Raji (cell line): ENCODE data around the gene KLK6.

Experiments used
- POLR2A ChIP-seq: IDR thresholded peaks from 2 replicates; pipeline ENCODE4 v1.6.1; 2011; ENCODE audit warnings: low read depth, low read length, control low read depth; ENCODE audit not compliant: insufficient read depth

Gene KLK6

GRCh38 chr19:50972795-50973376, 3.5 kb upstream of the KLK6 start:
- no peak for TF ChIP-seq POLR2A

DNA sequence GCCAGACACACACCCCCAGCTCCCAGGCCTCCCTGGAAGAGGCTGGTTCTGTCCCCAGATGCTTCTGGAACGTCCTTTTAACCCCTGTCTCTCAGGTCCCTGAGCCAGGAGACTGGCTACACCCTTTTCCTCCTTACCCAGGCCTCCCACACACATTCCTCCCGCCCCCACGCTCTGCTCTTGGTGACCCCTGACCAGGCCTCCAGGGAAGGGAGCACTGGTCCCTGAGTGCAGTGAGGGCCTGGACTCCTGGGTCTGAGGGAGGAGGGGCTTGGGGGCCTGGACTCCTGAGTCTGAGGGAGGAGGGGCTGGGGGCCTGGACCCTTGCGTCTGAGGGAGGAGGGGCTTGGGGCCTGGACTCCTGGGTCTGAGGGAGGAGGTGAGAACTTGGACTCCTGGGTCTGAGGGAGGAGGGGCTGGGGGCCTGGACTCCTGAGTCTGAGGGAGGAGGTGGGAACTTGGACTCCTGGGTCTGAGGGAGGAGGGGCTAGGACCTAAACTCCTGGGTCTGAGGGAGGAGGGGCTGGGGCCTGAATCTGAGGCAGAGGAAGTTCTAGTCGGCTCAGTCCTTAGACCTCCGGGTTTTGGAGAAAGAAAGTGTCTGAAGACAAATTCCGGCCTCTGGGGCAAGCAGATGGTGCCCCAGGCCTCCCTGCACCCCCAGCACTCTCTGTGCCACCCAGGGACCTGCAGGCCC, 527 bp downstream of the KLK6 start:
- TF ChIP-seq POLR2A, result no peak

DNA sequence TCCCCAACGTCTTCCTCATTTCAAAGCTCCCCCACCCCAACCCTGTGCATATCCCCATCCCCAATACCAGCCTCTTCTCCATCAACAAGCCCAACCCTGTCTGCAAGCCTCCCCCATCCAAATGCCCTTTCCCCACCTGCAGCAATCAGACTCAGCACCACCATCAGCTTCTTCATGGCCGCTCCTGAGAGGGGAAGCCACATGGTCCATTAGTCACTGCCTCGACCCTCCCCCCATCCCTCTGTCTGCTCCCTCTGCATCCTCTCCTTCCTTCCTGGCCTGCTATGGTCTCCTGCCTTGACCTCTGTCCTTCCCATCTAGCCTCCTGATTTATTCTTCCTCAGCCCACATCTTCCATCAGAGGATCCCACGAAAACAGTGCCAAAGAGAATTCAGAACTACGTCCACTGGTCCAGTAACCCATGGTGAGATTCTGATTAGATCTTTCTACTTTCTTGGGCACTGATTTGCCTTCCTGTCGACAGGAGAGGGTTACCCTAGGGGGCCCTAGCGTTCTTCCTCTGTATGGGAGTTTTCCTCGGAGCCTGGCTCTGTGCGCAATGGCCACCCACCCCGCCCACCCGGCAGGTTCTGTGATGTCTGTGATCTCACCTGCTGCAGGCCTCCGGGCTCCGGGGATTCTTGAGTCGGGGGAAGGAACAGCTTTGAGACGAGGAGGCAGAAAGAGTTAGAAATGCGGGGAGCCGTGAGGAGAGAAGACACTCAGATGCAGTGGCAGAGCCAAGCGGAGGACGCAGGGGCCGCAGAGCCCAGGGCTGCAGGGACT, 1.3 kb downstream of the KLK6 start:
- TF ChIP-seq POLR2A, result no peak

GRCh38 chr19:50964266-50964665, 5.1 kb downstream of the KLK6 start:
- TF ChIP-seq POLR2A, result no peak

DNA sequence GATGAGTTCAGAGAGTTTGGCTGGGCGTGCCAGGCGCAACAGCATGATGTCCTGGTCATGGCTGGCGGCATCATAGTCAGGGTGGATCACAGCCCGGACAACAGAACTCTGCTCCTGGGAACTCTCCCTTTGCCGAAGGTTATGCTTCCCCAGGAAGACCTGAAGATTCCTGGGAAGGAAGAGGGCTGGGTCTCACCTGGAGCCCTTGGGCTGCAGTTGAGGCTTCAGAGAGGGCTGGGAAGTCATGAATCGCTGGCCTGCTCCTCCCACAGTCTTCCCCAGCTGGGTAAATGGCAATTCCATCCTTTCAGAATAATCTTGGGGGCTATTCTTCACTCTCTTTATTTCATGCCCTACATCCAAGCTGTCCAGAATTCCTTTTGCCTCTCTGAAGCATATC, 6.0 kb downstream of the KLK6 start:
- no peak for TF ChIP-seq POLR2A

- no peak for TF ChIP-seq POLR2A
Observed at GRCh38 chr19:50962245-50962644, 7.1 kb downstream of the KLK6 start.

DNA sequence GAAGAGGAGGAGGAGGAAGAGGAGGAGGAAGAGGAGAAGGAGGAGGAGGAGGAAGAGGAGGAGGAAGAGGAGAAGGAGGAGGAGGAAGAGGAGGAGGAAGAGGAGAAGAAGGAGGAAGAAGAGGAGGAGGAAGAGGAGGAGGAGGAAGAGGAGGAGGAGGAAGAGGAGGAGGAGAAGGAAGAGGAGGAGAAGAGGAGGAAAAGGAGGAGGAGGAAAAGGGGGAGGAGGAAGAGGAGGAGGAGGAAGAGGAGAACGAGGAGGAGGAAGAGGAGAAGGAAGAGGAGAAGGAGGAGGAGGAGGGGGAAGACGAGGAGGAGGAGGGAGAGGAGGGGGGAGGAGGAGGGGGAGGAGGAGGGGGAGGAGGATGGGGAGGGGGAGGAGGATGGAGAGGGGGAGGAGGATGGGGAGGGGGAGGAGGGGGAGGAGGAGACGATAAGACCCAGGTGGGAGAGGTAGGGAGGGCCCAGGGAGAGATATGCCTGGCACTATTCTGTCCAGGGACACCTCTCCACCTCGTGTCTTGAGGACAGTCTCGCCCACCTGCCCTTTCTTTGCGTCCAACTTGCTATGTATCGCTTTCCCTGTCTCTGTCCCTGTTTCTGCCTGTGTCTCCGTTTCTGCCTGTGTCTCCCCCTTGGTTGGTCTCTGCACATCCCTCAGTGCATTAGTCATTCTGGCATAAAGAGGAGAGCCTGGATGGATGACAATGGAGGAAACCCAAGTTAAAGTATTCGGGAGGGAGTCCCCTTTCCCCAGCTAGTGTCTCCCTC, 9.5 kb downstream of the KLK6 start:
- TF ChIP-seq POLR2A, result no peak

GRCh38 chr19:50957587-50957986, 11.8 kb downstream of the KLK6 start:
- no peak for TF ChIP-seq POLR2A

DNA sequence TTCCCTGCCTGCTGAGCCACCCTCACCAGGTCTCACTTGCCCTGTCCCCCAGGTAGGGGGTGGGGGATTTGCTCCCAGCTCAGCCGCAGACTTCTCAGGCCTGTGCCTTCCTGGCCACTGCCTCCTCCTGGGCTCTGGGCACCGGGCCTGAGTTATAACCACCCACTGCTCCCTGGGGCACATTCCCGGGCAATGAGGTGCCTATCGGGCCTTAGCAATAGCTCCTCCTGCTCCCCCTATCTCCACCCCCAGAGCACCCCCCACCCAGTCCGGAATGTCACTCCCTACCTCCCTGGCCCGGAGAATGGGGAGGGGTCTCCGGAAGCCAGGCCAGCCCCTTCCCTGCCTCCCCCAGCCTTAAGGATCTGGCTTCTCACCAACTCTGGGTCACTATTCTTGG, 16.5 kb downstream of the KLK6 start, which contains the start of gene KLK5:
TSS of gene KLK5 (minus strand) at position 129 of the 400 bp plus-strand sequence. CDS start 381 bp downstream, outside the sequence.
- TF ChIP-seq POLR2A, result no peak

GRCh38 chr19:50949861-50950260, 19.5 kb downstream of the KLK6 start:
- TF ChIP-seq POLR2A, result no peak

- no peak for TF ChIP-seq POLR2A
Observed at GRCh38 chr19:50947123-50947522, 22.3 kb downstream of the KLK6 start.

DNA sequence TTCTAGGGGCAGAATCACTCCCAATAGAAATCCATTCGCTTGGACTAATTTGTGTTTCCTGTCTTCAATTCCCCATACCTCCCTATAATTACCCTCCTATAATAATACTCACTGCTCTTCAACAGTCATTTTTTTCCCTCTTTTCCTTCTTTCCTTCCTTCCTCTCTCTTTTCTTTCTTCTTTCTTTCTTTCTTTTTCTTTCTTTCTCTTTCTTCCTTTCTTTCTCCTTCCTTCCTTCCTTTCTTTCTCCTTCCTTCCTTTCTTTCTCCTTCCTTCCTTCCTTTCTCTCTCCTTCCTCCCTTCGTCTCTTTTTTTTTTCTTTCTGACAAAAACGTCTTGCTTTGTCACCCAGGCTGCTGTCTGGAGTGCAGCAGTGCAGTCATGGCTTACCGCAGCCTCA, 24.6 kb downstream of the KLK6 start:
- no peak for TF ChIP-seq POLR2A

- TF ChIP-seq POLR2A, result no peak
Observed at GRCh38 chr19:50943074-50943828, 26.1 kb downstream of the KLK6 start.

- TF ChIP-seq POLR2A, result no peak
Observed at GRCh38 chr19:50939596-50939995, 29.8 kb downstream of the KLK6 start.

- TF ChIP-seq POLR2A, result no peak
Observed at GRCh38 chr19:50933640-50934039, 35.8 kb downstream of the KLK6 start.

DNA sequence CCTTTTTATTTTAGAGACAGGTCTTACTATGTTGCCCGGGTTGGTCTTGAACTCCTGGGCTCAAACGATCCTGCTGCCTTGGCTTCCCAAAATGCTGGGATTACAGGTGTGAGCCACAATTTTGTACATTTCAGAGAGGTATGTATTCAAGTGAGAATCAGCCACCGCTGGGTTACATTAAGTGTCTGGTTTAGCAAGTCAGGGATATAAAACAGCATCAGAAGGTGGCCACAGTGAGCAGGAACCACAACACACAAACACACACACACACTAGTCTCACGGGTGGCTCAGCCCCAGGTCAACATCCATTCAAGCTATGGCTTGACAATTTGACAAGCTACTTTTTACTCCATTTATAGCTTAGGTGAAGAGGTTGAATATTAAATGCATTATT, 36.7 kb downstream of the KLK6 start:
- no peak for TF ChIP-seq POLR2A
